MM.1S (cell line): ENCODE results near the gene MAG.

Source experiments
- DNase-seq: peaks from one replicate; pipeline ENCODE4 v3.0.0-alpha.2; 2015
- H2AFZ ChIP-seq: fragments of 300-600 bp; sonication (generic); 2 replicates; pipeline ENCODE4 v1.6.0; 2016; ENCODE audit warnings: antibody characterized with exemption, low read length
- H3F3A ChIP-seq: fragments of 300-600 bp; sonication (generic); 2 replicates; pipeline ENCODE4 v1.6.1; 2016; ENCODE audit warnings: mild to moderate bottlenecking, antibody characterized with exemption, low read length, moderate library complexity, mixed read lengths; ENCODE audit not compliant: insufficient read depth
- H3K27ac ChIP-seq: fragments of 300-600 bp; sonication (generic); 2 replicates; pipeline ENCODE4 v1.5.1; 2016; ENCODE audit warnings: mild to moderate bottlenecking, low read length
- H3K27me3 ChIP-seq: fragments of 300-600 bp; sonication (generic); replicated peaks from 2 replicates; pipeline ENCODE4 v1.6.0; 2016; ENCODE audit warnings: low read length; ENCODE audit not compliant: insufficient read depth
- H3K36me3 ChIP-seq: fragments of 300-600 bp; sonication (generic); replicated peaks from 2 replicates; pipeline ENCODE4 v1.6.1; 2016; ENCODE audit warnings: mild to moderate bottlenecking, low read length, mixed read lengths; ENCODE audit not compliant: insufficient read depth
- H3K4me1 ChIP-seq: fragments of 300-600 bp; sonication (generic); 2 replicates; pipeline ENCODE4 v1.6.1; 2016; ENCODE audit warnings: low read length, mixed read lengths
- H3K4me2 ChIP-seq: fragments of 300-600 bp; sonication (generic); 2 replicates; pipeline ENCODE4 v1.6.0; 2016; ENCODE audit warnings: low read depth, low read length
- H3K4me3 ChIP-seq: fragments of 300-600 bp; sonication (generic); 2 replicates; pipeline ENCODE4 v1.5.1; 2016; ENCODE audit warnings: low read length, mixed read lengths
- H3K79me2 ChIP-seq: fragments of 300-600 bp; sonication (generic); 2 replicates; pipeline ENCODE4 v1.6.1; 2016; ENCODE audit warnings: mixed run types, low read length, mixed read lengths
- H3K9ac ChIP-seq: fragments of 300-600 bp; sonication (generic); 2 replicates; pipeline ENCODE4 v1.6.1; 2016; ENCODE audit warnings: low read length, mixed read lengths
- H3K9me2 ChIP-seq: fragments of 300-600 bp; sonication (generic); replicated peaks from 2 replicates; pipeline ENCODE4 v1.6.1; 2016; ENCODE audit warnings: mild to moderate bottlenecking, low read length, mixed read lengths; ENCODE audit not compliant: insufficient read depth
- H3K9me3 ChIP-seq: fragments of 300-600 bp; sonication (generic); replicated peaks from 2 replicates; pipeline ENCODE4 v1.6.1; 2016; ENCODE audit warnings: mild to moderate bottlenecking, low read length, mixed read lengths; ENCODE audit not compliant: insufficient read depth
- H4K20me1 ChIP-seq: fragments of 300-600 bp; sonication (generic); 2 replicates; pipeline ENCODE4 v1.6.1; 2016; ENCODE audit warnings: mild to moderate bottlenecking, low read length, moderate library complexity, mixed read lengths; ENCODE audit not compliant: insufficient read depth
- CTCF ChIP-seq: fragments of 300-600 bp; sonication (generic); IDR thresholded peaks from 2 replicates; pipeline ENCODE4 v1.5.1; 2016; ENCODE audit warnings: antibody characterized with exemption, low read length, mixed read lengths
- EZH2 ChIP-seq: fragments of 300-600 bp; sonication (generic); optimal IDR thresholded peaks from 2 replicates; pipeline ENCODE3; 2017; ENCODE audit warnings: low read depth, mild to moderate bottlenecking, antibody characterized with exemption, low read length, mixed read lengths
- EZH2phosphoT487 ChIP-seq: fragments of 300-600 bp; sonication (generic); IDR thresholded peaks from 2 replicates; pipeline ENCODE4 v1.6.1; 2018; ENCODE audit warnings: antibody characterized with exemption, low read length

Gene MAG

GRCh38 chr19:35248310-35249145, 43.4 kb upstream of the MAG start, which contains the start of gene LSR:
TSS of gene LSR (plus strand) at chr19:35249002. CDS start at chr19:35249023, 21 bp downstream.
- H3K4me2 ChIP-seq = peak within 1 kb of the TSS; percentile 80

GRCh38 chr19:35249146-35249847, 42.7 kb upstream of the MAG start:
- peaks cover 18% of the 10 kb centered on the region for H3F3A ChIP-seq
- H3K4me1 ChIP-seq = peaks cover 15% of the 10 kb centered on the region
- H3K9me3 ChIP-seq = no peaks in the 10 kb centered on the region
- no peak for DNase-seq
- H3K27ac ChIP-seq = peak overlapping the region; percentile 97; the same call in 1 of the 2 replicates
- no peak for TF ChIP-seq CTCF
- no peak for TF ChIP-seq EZH2phosphoT487
- no peak for TF ChIP-seq EZH2
- peaks cover 37% of the 10 kb centered on the region for H3K79me2 ChIP-seq
- peak overlapping the region; percentile 92 for H3K9ac ChIP-seq
- H2AFZ ChIP-seq = peak overlapping the region; percentile 79
- H3K4me3 ChIP-seq = peak overlapping the region; percentile 83
- H3K4me2 ChIP-seq = peak overlapping the region; percentile 80
- H3K9me2 ChIP-seq = no peaks in the 10 kb centered on the region
- 0 out of 2 replicates have a peak, but pooled peaks cover 2% of the 10 kb centered on the region for H3K36me3 ChIP-seq
- H4K20me1 ChIP-seq = no peaks in the 10 kb centered on the region
- H3K27me3 ChIP-seq = no peaks in the 10 kb centered on the region

More at GRCh38 chr19:35248310-35249145, 43.4 kb upstream of the MAG start, which contains the start of gene LSR:
- Histone ChIP-seq H3K79me2 (peaks cover 35% of the 10 kb centered on the region), H3K9me3 (no peaks in the 10 kb centered on the region), H3K36me3 (0 out of 2 replicates have a peak, but pooled peaks cover 2% of the 10 kb centered on the region), H3K9me2 (no peaks in the 10 kb centered on the region), H3K4me3 (peak within 1 kb of the TSS; percentile 83), H3F3A (peaks cover 18% of the 10 kb centered on the region), H4K20me1 (no peaks in the 10 kb centered on the region), H3K27ac (peak within 1 kb of the TSS; percentile 97), H2AFZ (peak within 1 kb of the TSS; percentile 79), H3K4me1 (peaks cover 15% of the 10 kb centered on the region), H3K27me3 (no peaks in the 10 kb centered on the region), H3K9ac (peak within 1 kb of the TSS; percentile 92)
- TF ChIP-seq EZH2phosphoT487 (no peak), CTCF (0 out of 2 replicates have a peak, but pooled peaks have one; percentile 9)
- peak; percentile 96 for DNase-seq

- Histone ChIP-seq H3K4me1 (peaks cover 15% of the 10 kb centered on the region), H3K27me3 (no peaks in the 10 kb centered on the region), H3K4me3 (peak overlapping the region; percentile 83), H3K9me3 (no peaks in the 10 kb centered on the region), H3K4me2 (peak overlapping the region; percentile 80), H4K20me1 (no peaks in the 10 kb centered on the region), H3K9ac (peak overlapping the region; percentile 92; the same call in 1 of the 2 replicates), H3F3A (peaks cover 18% of the 10 kb centered on the region), H3K27ac (no peak overlapping the region), H2AFZ (no peak overlapping the region), H3K36me3 (0 out of 2 replicates have a peak, but pooled peaks cover 8% of the 10 kb centered on the region), H3K9me2 (no peaks in the 10 kb centered on the region), H3K79me2 (peaks cover 44% of the 10 kb centered on the region)
- DNase-seq = no peak
- TF ChIP-seq EZH2 = no peak
- no peak for TF ChIP-seq CTCF
- no peak for TF ChIP-seq EZH2phosphoT487
Observed at GRCh38 chr19:35249848-35250711, 41.9 kb upstream of the MAG start.
